Trophoblast cell (in vitro differentiated cells and primary cell): ENCODE results near the gene CTIF.

Experiments
- DNase-seq, 2 donors: peaks; one replicate each; pipeline ENCODE4 v3.0.0-alpha.2; 2016
- H2AFZ ChIP-seq: 2 replicates; pipeline ENCODE4 v1.6.1; 2013; ENCODE audit warnings: low read length, moderate library complexity, mild to moderate bottlenecking; ENCODE audit not compliant: insufficient read depth, poor library complexity
- H2AK5ac ChIP-seq: 2 replicates; pipeline ENCODE4 v1.6.1; 2013; ENCODE audit warnings: mild to moderate bottlenecking, low read length
- H2BK120ac ChIP-seq: 2 replicates; pipeline ENCODE4 v1.6.1; 2013; ENCODE audit warnings: low read length, mild to moderate bottlenecking, moderate library complexity; ENCODE audit not compliant: insufficient read depth, poor library complexity
- H2BK12ac ChIP-seq: 2 replicates; pipeline ENCODE4 v1.6.1; 2013; ENCODE audit warnings: mild to moderate bottlenecking, low read length, moderate library complexity
- H2BK5ac ChIP-seq: 2 replicates; pipeline ENCODE4 v1.6.1; 2013; ENCODE audit warnings: low read length, low read depth, moderate library complexity, mild to moderate bottlenecking; ENCODE audit not compliant: poor library complexity
- H3K14ac ChIP-seq: 2 replicates; pipeline ENCODE4 v1.6.1; 2013; ENCODE audit warnings: mild to moderate bottlenecking, low read length
- H3K18ac ChIP-seq: 2 replicates; pipeline ENCODE4 v1.6.1; 2013; ENCODE audit warnings: mild to moderate bottlenecking, low read length
- H3K23ac ChIP-seq: 2 replicates; pipeline ENCODE4 v1.6.1; 2013; ENCODE audit warnings: low read length
- H3K27ac ChIP-seq: 2 replicates; pipeline ENCODE4 v1.5.1; 2013; ENCODE audit warnings: low read depth, mild to moderate bottlenecking, inconsistent platforms, low read length, moderate library complexity
- H3K27me3 ChIP-seq: 2 replicates; pipeline ENCODE4 v1.6.1; 2013; ENCODE audit warnings: inconsistent platforms, mild to moderate bottlenecking, low read length, moderate library complexity; ENCODE audit not compliant: insufficient read depth
- H3K36me3 ChIP-seq, 2 experiments: 1 replicate in 1 of 2; 2 replicates in 1 of 2; pipeline ENCODE4 v1.6.1; 2013; ENCODE audit warnings: low read length in 2 of 2, mild to moderate bottlenecking in 2 of 2, moderate library complexity in 1 of 2; ENCODE audit not compliant: insufficient read depth in 2 of 2, control insufficient read depth in 1 of 2
- H3K4ac ChIP-seq: 2 replicates; pipeline ENCODE4 v1.6.1; 2013; ENCODE audit warnings: low read depth, mild to moderate bottlenecking, low read length, moderate library complexity
- H3K4me1 ChIP-seq, 2 experiments: 1 replicate in 1 of 2; 2 replicates in 1 of 2; pipeline ENCODE4 v1.6.1; 2013; ENCODE audit warnings: low read length in 2 of 2, mild to moderate bottlenecking in 2 of 2, moderate library complexity in 1 of 2; ENCODE audit not compliant: insufficient read depth in 2 of 2, control insufficient read depth in 1 of 2
- H3K4me2 ChIP-seq: 2 replicates; pipeline ENCODE4 v1.6.1; 2013; ENCODE audit warnings: inconsistent platforms, mild to moderate bottlenecking, low read length, moderate library complexity
- H3K4me3 ChIP-seq: 2 replicates; pipeline ENCODE4 v1.5.1; 2013; ENCODE audit warnings: mild to moderate bottlenecking, low read depth, low read length, inconsistent platforms
- H3K79me1 ChIP-seq: one replicate; pipeline ENCODE4 v1.6.1; 2013; ENCODE audit warnings: low read length
- H3K79me2 ChIP-seq: 2 replicates; pipeline ENCODE4 v1.6.1; 2013; ENCODE audit warnings: low read length, mild to moderate bottlenecking; ENCODE audit not compliant: control insufficient read depth, insufficient read depth, poor library complexity
- H3K9ac ChIP-seq: 2 replicates; pipeline ENCODE4 v1.6.1; 2013; ENCODE audit warnings: mild to moderate bottlenecking, low read length
- H3K9me3 ChIP-seq: 2 replicates; pipeline ENCODE4 v1.6.1; 2013; ENCODE audit warnings: low read depth, mild to moderate bottlenecking, control low read depth, inconsistent platforms, low read length; ENCODE audit not compliant: insufficient read depth
- H4K12ac ChIP-seq: 2 replicates; pipeline ENCODE4 v1.6.1; 2013; ENCODE audit warnings: low read depth, mild to moderate bottlenecking, low read length, moderate library complexity
- H4K8ac ChIP-seq: 2 replicates; pipeline ENCODE4 v1.6.1; 2013; ENCODE audit warnings: low read depth, mild to moderate bottlenecking, low read length, moderate library complexity
- H4K91ac ChIP-seq: one replicate; pipeline ENCODE4 v1.6.1; 2013; ENCODE audit warnings: low read depth, mild to moderate bottlenecking, low read length, moderate library complexity
- WGBS: extraction: QIAGEN DNeasy Blood & Tissue Kit; methylation state at CpG from one replicate; pipeline ENCODE4 v1.1.7; 2013; ENCODE audit warnings: missing lambda C conversion rate; ENCODE audit not compliant: insufficient read length, insufficient coverage; ENCODE audit errors: extremely low coverage; 5-methylcytosine and 5-hydroxymethylcytosine counted together

Gene CTIF

DNA sequence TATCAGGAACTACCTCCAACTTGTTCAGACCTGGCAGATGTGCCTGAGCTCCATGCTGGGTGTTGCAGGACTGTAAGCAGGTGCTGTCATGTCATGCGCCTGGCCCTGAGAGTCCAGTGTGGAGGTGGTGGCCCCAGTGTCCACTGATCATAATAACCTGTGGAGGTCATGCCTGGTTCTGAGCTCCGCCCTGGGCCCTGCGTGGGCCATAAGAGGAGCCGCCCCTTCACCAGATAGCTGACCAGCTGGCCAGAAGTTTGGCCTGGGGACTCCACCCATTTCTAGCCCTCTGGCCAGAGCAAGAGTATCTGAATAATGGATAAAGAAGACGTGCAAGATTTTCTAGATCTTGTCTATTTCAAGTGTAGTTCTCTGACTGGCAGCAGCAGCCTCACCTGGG, 72.4 kb downstream of the CTIF start:
- no peak overlapping the region for H3K23ac ChIP-seq
- no peak overlapping the region for H2BK120ac ChIP-seq
- no peak overlapping the region for H2BK12ac ChIP-seq
- no peak overlapping the region for H2BK5ac ChIP-seq
- H3K36me3 ChIP-seq: no peaks in the 10 kb centered on the region
- H3K4me3 ChIP-seq: no peak overlapping the region
- no peak overlapping the region for H3K18ac ChIP-seq
- no peak overlapping the region for H4K91ac ChIP-seq
- WGBS: no CpG with 5 or more reads among the region's 5 CpGs
- H3K9ac ChIP-seq: no peak overlapping the region
- peaks cover 0 to 5% of the 10 kb centered on the region in 2 experiments for H3K4me1 ChIP-seq
- H4K12ac ChIP-seq: no peak overlapping the region
- no peaks in the 10 kb centered on the region for H3K79me1 ChIP-seq
- no peak overlapping the region for H3K14ac ChIP-seq
- no peaks in the 10 kb centered on the region for H3K27me3 ChIP-seq
- no peak overlapping the region for H3K27ac ChIP-seq
- H2AFZ ChIP-seq: no peak overlapping the region
- no peak overlapping the region for H3K4ac ChIP-seq
- no peaks in the 10 kb centered on the region for H3K79me2 ChIP-seq
- peaks cover 2% of the 10 kb centered on the region for H3K9me3 ChIP-seq
- no peak overlapping the region for H2AK5ac ChIP-seq
- H4K8ac ChIP-seq: no peak overlapping the region
- peak in 1 of 2 donors; percentile 27 for DNase-seq
- no peak overlapping the region for H3K4me2 ChIP-seq

DNA sequence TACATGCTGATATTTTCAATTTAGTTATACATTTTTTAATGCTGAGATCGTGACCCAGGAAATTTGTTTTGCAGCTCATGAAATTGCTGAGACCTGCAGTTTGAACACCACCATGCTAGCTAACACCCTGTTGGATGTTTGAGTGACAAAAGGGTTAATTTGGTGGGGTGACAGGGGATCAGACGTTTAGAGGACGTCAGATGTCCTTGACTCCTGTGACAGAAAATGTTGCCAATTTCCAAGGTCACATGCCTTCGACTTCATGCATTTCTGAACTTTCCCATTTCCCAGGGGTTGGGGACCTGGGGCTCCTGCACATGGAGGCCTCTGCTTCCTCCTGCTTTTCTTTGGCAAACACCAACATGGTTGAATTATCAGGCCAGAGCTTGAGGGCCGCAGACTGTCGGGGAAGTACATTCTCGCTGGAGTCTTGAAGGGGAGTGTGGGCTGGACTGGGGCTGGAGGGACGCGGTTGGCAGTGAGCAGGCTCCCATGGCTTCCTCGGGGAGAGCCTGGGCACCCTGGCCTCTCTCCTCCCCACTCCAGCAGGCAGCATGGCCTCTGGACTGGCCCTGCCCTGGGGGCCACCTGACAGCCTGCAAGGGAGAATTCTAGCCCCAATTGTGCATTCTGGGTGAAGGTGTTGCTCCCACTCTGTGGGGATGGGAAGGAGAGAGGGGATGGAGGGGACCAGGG, 73.1 kb downstream of the CTIF start:
- Histone ChIP-seq H4K12ac (no peak overlapping the region), H3K27me3 (no peaks in the 10 kb centered on the region), H2BK120ac (no peak overlapping the region), H3K18ac (no peak overlapping the region), H3K9ac (no peak overlapping the region), H2BK12ac (no peak overlapping the region), H3K79me1 (no peaks in the 10 kb centered on the region), H3K14ac (no peak overlapping the region), H3K9me3 (peaks cover 2% of the 10 kb centered on the region), H3K79me2 (no peaks in the 10 kb centered on the region), H3K23ac (no peak overlapping the region), H3K4me1 (peaks cover 0 to 5% of the 10 kb centered on the region in 2 experiments), H2AFZ (no peak overlapping the region), H2BK5ac (no peak overlapping the region), H2AK5ac (no peak overlapping the region), H3K4me2 (no peak overlapping the region), H3K27ac (no peak overlapping the region), H3K36me3 (no peaks in the 10 kb centered on the region), H4K91ac (no peak overlapping the region), H4K8ac (no peak overlapping the region), H3K4me3 (no peak overlapping the region), H3K4ac (no peak overlapping the region)
- DNase-seq: no peak
- no CpG with 5 or more reads among the region's 10 CpGs for WGBS

DNA sequence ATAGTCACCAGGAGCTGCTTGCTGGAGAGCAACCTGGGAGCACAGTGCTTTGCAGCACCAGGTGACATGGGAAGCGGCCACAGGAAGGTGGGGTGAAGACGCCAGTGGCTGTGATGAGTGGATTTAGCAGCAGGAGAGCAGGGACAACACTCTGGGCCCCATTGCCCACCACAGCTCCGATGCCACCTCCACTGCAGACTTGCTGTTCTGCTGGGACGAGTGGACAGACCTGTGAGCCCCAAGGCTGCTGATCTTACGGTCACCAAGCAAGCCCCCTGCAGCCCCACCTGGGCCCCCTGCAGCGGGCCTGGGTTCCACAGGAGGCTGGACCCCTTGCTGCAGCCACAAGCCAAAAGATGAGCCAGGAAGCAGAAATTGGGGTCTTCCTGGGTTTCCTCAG, 73.7 kb downstream of the CTIF start:
- no peak overlapping the region for H3K14ac ChIP-seq
- no peak overlapping the region for H3K27ac ChIP-seq
- peaks cover 2% of the 10 kb centered on the region for H3K9me3 ChIP-seq
- no peak overlapping the region for H3K18ac ChIP-seq
- H3K23ac ChIP-seq: no peak overlapping the region
- no peak overlapping the region for H3K9ac ChIP-seq
- H3K79me2 ChIP-seq: no peaks in the 10 kb centered on the region
- no peak overlapping the region for H3K4ac ChIP-seq
- H2BK5ac ChIP-seq: no peak overlapping the region
- H3K36me3 ChIP-seq: no peaks in the 10 kb centered on the region
- H4K91ac ChIP-seq: no peak overlapping the region
- H2BK12ac ChIP-seq: no peak overlapping the region
- no peaks in the 10 kb centered on the region for H3K4me1 ChIP-seq
- H4K12ac ChIP-seq: no peak overlapping the region
- no peak overlapping the region for H4K8ac ChIP-seq
- no peaks in the 10 kb centered on the region for H3K27me3 ChIP-seq
- DNase-seq: no peak
- no peaks in the 10 kb centered on the region for H3K79me1 ChIP-seq
- WGBS: no CpG with 5 or more reads among the region's 6 CpGs
- H2BK120ac ChIP-seq: no peak overlapping the region
- no peak overlapping the region for H2AK5ac ChIP-seq
- H3K4me3 ChIP-seq: no peak overlapping the region
- no peak overlapping the region for H3K4me2 ChIP-seq
- H2AFZ ChIP-seq: no peak overlapping the region

DNA sequence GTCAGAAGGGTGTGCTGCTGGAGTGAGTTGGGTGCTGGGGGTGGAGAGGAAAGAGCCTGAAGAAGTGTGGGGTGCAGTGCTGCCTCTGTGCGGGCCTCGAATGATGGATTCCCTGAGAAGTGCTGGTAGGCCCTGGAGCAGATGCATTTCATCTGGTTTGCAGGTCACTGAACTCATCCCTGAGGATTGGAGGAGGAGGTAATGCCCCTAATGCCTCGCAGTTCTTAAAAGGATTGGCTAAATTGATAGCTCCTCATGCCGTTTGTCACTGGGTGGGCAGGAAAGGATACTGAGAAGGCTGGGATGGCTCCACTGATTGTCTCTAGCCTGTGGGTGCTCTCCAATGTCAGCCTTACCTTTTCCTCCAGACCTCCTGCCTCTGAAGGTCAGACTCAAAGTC, 74.1 kb downstream of the CTIF start:
- Histone ChIP-seq H3K9ac (no peak overlapping the region), H3K27ac (no peak overlapping the region), H2BK5ac (no peak overlapping the region), H4K8ac (no peak overlapping the region), H2BK12ac (no peak overlapping the region), H4K91ac (no peak overlapping the region), H3K79me2 (no peaks in the 10 kb centered on the region), H3K23ac (no peak overlapping the region), H3K36me3 (no peaks in the 10 kb centered on the region), H2BK120ac (no peak overlapping the region), H3K27me3 (no peaks in the 10 kb centered on the region), H3K4me3 (no peak overlapping the region), H3K14ac (no peak overlapping the region), H3K79me1 (no peaks in the 10 kb centered on the region), H3K4ac (no peak overlapping the region), H2AK5ac (no peak overlapping the region), H2AFZ (no peak overlapping the region), H3K18ac (no peak overlapping the region), H3K4me2 (no peak overlapping the region), H3K4me1 (no peaks in the 10 kb centered on the region), H3K9me3 (peaks cover 2% of the 10 kb centered on the region), H4K12ac (no peak overlapping the region)
- no peak for DNase-seq
- no CpG with 5 or more reads among the region's 4 CpGs for WGBS
